K562 treated with DMSO at 1 percent for 48 hours (cell line): ENCODE results near the gene MCOLN1. TPM values are rescaled to one million over a fixed set of nuclear protein-coding genes. Genes with fewer than 3 reads are reported as not detected.

Experiments
- total RNA-seq: library from RNA; unstranded; fragments of 300-600 nt; gene quantifications from 2 replicates; pipeline ENCODE4 v1.2.3, GENCODE V29; 2022; ENCODE audit warnings: low replicate concordance; ENCODE audit errors: extremely low read depth

MCOLN1 gene
- not detected in 2 replicates for total RNA-seq

DNA sequence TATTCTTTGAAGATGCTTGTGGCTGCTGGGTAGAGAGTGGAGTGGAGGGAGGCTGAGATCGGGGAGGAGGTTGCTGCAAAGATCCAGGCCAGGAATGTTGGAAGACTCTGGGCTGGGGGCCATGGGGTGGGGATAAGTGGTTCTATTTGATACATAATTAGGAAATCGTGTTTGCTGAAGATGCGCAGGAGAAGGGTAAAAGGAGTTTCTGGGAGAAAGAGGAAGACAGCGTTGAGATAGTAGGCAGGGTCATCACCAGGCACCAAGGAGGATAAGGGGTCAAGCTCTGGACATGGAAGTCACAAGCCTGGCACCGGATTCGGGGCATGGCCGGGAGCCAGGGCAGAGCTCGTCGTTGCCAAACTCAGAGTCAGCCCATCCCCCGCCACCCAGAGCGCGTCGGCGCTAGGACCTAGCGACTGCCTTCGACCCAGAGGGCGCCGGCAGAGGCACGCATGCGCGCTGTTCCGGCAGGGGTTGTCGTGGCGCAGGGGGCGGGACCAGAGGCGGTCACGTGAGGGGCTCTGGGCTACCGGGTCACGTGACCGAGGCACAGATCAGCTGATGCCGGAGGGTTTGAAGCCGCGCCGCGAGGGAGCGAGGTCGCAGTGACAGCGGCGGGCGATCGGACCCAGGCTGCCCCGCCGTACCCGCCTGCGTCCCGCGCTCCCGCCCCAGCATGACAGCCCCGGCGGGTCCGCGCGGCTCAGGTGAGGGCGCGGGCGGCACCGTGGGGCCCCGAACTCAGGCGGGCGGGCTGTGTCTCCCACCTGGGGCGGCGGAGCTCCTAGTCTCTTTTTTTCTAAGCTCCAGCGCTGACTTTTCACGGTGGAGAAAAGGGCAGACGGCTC lies at the start of gene MCOLN1:
Gene MCOLN1 (plus strand): TSS at position 553 of the 851 bp plus-strand sequence. CDS start 127 bp downstream, at position 680.

DNA sequence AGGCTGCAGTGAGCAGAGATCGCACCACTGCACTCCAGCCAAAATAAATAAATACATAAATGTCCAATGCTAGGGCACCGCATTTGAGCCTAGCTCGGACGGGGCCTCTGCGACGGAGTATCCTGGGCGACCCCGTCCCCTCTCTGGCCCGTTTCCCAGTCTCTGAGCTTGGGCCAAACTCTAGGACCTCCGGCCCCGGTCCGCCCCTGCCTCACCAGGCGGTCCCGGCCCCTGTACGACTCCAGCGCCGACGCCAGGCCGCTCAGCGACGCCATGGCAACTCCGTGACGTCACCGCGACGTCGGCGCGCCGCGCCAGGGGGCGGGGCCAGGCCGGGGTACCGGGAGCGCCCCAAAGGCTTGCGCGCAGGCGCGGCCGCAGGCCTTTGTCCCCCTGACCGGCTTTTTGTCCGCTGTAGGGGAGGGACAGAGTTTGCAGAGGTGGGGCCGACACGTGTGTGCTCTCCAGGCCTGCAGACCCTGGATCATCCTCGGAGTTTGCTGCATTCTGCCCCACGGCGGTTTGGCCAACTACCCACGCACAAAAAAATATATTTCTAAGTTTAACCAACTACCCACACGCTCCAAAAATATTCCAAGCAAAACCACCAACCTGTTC lies 33.6 kb upstream of the MCOLN1 start, which contains the start of gene PEX11G:
Gene PEX11G (minus strand): TSS at position 300 of the 618 bp plus-strand sequence. CDS start 25 bp downstream, at position 275.

DNA sequence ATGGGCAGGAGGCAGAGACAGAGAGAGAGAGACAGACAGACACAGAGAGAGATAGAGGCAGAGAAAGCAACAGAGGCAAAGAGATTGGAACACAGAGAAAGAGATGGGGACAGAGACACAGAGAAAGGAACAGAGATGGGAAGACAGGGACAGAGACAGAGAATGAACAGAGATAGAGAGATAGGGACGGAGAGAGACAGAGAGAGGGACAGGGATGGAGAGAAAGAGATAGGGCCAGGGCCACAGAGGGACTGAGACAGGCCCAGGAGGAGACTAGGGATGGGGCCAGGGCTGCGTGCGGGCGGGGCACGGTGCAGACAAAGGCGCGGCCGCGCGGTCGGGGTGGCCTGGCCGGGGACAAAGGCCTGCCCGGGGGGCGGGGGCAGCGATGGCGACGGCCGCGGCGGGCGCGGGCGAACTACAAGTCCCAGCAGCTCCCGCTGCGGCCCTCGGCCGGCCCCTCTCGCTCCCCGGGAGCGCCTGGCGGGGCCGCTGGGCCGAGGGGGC lies 6.7 kb upstream of the MCOLN1 start, which contains the start of gene ZNF358:
Gene ZNF358 (plus strand): TSS at position 459 of the 507 bp plus-strand sequence. CDS start 3,140 bp downstream, outside the sequence.

DNA sequence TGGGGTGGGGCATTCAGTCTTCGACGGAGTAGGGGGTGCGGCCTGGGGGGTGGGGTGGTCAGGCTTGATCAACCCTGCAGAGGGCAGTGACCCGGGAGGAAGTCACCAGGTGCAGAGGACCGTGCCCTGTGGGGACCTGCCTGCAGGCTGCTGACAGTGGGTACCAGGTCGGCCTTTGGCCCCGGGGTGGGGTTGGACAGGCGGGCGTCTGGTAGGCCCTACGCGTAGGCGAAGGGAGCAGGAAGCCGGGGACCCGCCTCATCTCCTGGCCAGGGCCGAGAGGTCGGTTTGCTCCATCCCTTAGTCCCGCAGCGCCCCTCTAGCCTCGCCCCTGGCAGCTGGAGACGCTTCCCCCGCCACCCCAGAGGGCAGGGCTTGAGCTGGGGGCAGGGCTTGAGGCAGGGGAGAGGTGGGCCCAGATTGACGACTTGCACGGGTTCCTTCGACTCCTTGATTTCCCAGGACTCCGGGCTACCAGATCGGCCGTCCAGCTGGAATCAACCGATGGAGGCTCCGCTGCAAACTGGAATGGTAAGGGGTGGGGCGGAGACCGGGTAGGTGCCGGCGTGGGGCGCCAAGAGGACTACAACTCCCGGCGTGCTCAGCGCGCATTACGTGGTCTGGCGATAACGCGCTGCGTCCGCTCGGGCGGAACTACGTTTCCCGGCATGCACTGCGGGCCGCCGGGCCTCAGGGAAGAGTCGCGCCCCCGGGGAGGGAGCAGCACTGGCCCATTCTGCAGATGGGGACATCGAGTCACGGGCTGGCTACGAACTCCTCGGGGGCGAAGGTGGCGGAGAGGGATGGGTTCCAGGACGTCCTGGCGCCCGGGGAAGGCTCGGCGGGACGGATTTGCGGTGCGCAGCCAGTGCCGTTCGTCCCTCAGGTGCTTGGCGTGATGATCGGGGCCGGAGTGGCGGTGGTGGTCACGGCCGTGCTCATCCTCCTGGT lies 12.9 kb downstream of the MCOLN1 start, which contains the start of gene PNPLA6:
Gene PNPLA6 (plus strand): TSS at position 671 of the 951 bp plus-strand sequence. CDS start 72 bp downstream, at position 743.

Other genes with a start within 250 kb of the MCOLN1 start
- gene INSR, start 228.2 kb upstream of the MCOLN1 start, total RNA-seq, result not detected in 2 replicates
- gene ARHGEF18, start 173.7 kb upstream of the MCOLN1 start, total RNA-seq, result not detected in 2 replicates
- not detected in 2 replicates for gene PEX11G, start 33.6 kb upstream of the MCOLN1 start, total RNA-seq
- gene ZNF358, start 6.5 kb upstream of the MCOLN1 start, total RNA-seq, result not detected in 2 replicates
- gene PNPLA6, start 13.1 kb downstream of the MCOLN1 start, total RNA-seq, result not detected in 2 replicates
- not detected in 2 replicates for gene CAMSAP3, start 73.2 kb downstream of the MCOLN1 start, total RNA-seq
- gene XAB2, start 106.9 kb downstream of the MCOLN1 start, total RNA-seq, result not detected in 2 replicates
- gene PET100, start 107.2 kb downstream of the MCOLN1 start, total RNA-seq, result not detected in 2 replicates
- gene PCP2, start 111.1 kb downstream of the MCOLN1 start, total RNA-seq, result not detected in 2 replicates
- not detected in 2 replicates for gene STXBP2, start 114.5 kb downstream of the MCOLN1 start, total RNA-seq
- not detected in 2 replicates for gene RETN, start 146.4 kb downstream of the MCOLN1 start, total RNA-seq
- not detected in 2 replicates for gene MCEMP1, start 154.5 kb downstream of the MCOLN1 start, total RNA-seq
- not detected in 2 replicates for gene TRAPPC5, start 158.2 kb downstream of the MCOLN1 start, total RNA-seq
- not detected in 2 replicates for gene FCER2, start 179.5 kb downstream of the MCOLN1 start, total RNA-seq
- not detected in 2 replicates for gene CLEC4G, start 209.5 kb downstream of the MCOLN1 start, total RNA-seq
- gene CD209, start 224.9 kb downstream of the MCOLN1 start, total RNA-seq, result not detected in 2 replicates
- gene CLEC4M, start 240.6 kb downstream of the MCOLN1 start, total RNA-seq, result not detected in 2 replicates